GM15510 (cell line): ENCODE data around the gene THSD4.

Experiments used
- POLR2A ChIP-seq: IDR thresholded peaks from 3 replicates; pipeline ENCODE4 v1.6.1; 2011; ENCODE audit warnings: borderline replicate concordance; ENCODE audit not compliant: insufficient read length; ENCODE audit errors: extremely low read depth

The THSD4 gene

DNA sequence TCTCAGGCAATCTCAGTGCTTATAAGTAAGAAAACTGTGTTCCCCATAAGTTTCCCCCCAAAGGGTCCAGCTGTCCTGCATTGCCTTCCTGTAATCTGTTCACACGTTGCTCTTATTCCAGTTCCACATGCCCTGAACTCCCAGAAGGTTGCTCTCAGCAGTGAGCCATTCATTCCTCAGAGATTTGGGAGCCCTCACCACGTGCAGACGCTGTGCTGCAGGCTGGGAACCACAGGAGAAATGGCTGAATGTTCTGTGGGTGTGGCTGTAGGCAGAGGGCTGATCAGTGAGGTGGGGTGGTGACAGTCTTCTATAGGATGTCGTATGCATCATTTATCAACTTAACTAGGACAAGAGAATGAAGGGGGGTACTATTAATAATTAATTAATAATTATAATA, 3.3 kb upstream of the THSD4 start:
- no peak for TF ChIP-seq POLR2A

DNA sequence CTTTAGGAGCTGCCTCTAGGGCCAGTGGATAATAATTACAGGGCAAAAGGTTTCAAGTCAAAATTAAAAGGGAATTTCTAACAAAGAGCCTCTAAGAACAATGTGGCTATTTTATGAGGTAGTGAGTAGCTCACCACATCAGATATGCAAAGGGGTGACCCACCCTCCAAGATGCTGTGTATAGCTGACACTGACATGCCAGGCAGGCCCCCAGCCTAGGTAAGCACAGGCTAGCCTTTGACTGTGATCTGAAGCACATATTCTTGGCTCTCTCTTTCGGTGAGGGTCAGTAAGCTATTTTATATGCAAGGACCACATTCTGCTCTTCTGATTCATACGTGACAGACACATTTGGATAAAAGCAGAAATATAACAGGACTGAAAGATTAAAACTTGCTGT, 2.8 kb upstream of the THSD4 start:
- no peak for TF ChIP-seq POLR2A

DNA sequence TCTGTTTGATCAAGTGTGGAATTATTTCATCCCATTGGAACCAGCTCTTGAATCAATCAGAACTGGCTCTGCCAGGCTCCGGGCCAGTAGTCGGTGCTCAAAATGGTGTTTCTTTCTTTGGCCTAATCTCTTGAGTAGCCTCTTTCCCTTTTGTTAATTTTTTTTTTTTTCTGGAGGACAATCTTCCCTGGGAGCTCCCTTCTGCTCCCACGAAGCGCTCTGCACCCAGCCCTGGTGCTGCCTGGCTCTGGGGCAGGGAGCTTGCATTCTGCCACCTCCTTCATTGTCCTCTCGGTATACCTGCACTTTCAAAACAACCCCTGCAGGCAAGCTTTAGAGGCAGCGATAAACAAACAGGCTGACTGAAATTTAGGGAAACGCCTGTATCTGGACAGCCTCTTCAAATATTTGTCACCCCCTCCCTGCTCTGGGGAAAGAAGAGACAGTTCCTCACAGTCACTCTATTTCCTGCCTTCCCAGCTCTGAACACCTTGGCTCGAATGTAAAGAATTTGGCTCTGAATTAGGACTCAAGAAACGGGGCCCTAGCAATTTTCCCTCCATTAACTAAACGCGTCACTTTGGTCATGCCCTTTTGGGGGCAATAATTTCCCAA, 1.1 kb upstream of the THSD4 start:
- TF ChIP-seq POLR2A, result no peak

DNA sequence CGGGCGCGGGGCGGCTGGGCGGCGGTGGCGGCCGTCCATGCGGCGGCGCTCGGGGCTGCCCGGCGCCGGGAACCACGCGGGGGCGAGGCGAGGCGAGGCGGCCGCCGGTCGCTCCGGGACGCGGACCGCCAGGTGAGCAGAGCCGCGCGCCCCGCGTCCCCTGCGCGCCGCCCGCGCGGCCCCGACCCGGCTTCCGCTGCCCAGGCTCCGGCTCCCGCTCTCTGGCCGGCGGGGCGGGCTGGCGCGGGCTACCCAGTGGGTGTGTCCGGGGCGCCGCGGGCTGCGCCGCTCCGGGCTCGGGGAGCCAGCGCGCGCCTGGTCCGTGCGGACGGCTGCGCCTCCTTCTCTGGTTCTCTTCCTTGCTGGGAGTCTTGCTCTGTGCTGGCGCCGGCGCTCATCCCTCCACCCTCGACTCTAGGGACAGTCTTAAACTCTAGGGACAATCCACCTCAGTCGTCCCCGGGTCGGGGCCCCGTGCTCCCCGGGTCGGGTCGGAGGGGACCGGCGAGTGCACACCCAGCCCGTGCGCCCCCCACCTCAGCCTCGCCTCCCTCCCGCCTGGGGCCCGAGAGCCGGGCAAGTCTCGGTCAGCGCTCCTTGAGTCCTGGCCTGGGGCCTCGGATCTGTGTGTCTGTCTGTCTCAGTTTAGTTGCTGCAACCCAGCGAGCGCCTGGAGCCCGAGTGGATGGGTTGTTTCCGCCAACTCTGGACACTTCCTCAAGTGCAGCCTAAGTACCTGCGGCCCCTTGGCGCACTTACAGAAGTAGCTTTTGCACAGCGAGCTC, 488 bp downstream of the THSD4 start:
- no peak for TF ChIP-seq POLR2A

DNA sequence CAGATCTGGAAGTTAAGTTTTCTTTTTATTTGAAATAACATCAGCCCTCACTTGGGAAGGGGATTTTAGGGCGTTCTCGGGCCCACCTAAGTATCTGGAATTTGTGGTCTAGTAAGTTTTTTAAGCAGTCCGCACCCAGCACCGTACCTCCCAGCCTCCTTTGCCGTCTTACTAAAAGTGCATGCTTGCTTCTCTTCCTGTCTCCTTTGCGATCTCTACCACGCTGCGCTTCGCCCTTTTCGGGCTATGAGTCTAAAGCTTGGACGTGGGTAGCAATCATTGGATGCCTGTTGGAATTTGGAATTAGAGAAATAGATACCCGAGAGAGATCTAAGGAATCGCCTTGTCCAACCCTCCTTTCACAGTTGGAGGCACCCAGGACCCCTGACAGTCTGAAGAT, 1.1 kb downstream of the THSD4 start:
- no peak for TF ChIP-seq POLR2A

DNA sequence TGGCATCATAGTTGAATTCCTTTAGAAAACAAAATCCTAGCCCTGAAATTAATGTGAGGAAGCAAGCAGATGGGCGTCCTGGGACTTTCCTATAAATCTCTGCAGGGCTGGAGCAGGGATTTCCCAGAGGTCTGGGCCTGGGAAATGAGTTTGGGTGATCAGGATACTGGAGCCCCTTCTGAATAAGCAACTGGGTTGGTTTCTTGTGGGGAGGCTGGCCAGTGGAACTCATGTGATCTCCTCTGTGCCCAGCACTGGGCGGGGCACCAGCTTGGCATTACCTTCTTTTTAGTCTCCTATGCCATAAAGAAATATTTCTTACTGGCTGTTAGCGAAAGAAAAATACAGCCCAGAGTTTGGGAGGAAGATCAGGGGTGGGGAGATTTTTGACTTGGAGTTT, 1.7 kb downstream of the THSD4 start:
- TF ChIP-seq POLR2A, result no peak

DNA sequence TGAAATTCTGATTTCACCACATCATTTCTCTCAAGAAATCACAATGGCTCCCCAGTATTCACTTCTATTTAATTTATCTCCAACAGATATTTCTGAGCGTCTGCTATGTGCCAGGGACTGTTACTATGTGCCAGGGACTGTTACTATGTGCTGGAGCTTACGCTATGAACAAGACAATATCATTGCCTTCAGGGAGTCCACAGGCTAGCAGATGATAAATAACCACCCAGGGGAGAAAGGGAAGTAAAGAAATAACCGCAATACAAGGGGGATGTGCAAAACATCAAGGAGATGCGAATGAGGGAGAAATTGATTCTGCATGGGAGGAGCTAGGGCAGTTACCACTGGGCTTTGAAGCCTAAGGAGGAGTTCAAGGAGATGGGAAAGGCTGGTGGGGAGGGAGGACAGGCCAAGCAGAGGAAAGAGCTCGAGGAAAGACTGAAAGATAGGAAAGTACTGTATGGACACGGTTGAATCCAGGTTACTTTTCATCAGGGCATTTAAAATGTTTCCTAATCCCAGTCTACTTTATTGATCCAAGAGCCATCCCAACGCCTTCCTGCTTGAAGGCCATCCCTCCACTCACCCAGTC, 2.5 kb downstream of the THSD4 start:
- no peak for TF ChIP-seq POLR2A

DNA sequence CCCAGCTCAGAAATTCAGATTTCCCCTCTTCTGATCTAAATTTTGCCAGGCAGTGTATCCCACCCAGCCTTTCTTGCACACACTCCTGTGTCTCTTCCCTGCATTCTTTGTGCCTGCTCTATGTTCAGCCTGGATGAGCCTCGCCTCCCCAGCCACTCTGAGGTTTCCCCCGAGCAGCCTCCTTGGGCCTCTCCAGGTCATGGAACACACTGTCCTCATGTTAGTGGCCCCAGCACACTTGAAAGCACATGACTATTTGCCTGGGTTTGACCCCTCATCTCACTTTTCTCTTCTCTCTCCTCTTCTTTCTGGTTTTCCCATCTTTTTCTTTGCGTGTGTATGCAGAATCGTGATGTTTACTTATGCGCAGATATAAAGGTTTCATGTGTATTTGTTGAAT, 3.1 kb downstream of the THSD4 start:
- TF ChIP-seq POLR2A, result no peak

DNA sequence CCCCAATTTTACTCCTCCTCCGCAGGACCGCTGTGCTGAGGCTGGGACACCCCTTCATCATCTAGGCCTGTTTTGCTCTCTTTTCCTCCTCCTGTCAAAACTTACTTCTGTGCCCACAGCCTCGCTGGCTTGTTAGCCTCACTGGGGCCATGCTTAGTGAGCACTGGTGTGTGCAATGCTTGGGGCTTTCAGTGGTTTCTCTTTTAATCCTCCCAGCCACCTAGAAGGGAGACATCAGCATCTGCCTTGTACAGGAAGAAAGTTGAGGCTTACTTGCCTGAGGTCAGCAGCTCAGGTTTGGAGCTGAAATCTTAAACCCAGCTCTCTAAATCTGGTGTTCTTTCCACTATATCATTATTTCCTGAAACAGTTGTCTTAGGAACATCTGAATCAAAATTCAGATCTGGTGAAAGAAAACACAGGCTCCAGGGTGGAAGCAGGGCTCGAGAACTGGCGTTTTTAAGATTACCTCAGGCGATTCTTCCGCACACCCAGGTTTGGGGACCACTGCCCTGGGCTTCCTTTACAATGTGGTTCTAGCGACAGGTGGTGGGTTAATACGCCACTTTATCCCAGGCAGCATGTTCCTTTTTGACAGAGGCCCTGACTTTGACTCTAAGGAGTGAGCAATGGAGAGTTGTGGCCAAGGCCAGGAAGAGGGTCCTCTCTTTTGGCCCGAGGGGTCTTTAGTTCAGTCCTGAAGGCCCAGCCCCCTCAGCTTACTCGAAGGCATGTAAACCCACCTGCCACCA, 3.8 kb downstream of the THSD4 start:
- no peak for TF ChIP-seq POLR2A

DNA sequence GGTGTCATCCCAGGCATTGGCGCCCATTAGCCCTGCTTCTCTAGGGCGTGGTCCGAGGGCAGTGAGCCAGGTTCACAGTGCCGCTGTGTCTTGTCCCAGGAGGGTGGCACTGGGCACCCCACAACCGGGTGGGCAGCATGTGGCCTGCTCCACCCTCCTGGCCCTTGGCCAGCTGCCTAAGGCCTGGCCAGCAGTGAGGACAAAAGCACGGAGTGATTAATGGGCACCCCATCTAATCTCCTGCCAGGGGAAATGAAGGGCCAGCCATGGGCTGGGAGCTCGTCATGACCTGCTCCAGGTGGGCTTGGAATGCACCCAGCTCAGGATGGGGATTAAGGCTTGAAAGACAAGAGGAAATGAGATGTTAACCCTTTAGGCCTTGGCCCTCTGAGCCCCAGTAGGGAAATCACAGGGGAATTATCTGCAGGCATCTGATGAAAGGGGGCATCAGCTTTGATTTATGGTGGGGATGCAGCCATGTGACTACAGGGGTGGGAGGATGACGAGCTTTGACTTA, 5.2 kb downstream of the THSD4 start:
- TF ChIP-seq POLR2A, result no peak

DNA sequence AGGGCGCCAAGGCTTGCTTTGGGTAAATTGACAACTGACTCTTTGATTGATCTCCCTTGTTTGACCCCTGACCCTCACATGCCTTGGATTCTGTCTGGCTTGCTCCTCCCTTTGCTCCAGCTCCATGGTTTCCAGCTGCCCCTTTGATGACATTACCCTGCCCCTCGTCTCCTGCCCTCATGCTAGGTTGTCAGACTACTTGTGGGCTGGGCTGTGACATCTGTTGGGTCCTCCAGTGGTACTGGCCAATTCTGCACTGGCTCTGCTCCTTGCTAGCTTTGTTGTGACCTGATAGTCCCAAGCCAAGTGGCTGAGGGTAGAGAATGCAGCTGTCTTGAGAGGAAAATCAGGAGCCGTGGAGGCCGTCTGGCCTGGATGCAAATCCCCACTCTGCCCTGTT, 6.2 kb downstream of the THSD4 start:
- TF ChIP-seq POLR2A, result no peak

DNA sequence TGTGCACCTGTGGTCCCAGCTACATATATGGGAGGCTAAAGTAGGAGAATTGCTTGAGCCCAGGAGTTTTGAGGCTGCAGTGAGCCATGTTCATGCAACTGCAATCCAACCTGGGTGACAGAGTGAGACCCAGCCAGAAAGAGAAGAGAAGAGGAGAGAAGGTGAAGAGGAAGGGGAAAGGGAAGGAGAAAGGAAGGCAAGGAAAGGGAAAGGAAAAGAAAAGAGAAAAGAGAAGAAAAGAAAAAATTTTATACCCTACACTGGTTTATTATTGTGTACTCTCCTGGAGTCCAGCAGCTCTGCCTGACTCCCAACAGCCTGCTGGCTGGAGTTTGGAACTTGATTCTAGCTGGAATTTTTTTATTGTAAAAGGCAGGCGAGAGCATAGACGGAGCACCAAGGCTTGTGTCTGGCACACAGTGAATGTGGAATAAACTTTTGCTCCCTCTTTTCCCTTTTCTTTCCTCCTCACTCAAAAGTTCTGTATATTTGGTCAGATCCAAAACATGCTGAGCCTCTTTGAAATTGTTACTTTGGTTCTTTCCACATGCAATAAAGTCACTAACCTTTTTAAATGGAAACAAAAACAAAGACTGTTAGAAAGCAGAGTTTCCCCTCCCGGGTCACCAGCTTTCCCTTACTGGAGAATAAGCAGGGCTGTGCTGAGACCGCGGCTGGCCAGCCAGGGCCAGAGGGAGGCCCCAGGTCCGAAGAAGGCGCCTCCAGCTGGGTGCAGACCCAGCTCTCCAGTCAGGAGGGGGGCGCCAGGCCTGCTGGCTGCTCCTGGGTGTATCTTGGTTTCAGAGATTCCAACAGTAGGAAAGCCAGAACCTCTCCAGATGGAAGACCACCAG, 9.9 kb downstream of the THSD4 start:
- no peak for TF ChIP-seq POLR2A

DNA sequence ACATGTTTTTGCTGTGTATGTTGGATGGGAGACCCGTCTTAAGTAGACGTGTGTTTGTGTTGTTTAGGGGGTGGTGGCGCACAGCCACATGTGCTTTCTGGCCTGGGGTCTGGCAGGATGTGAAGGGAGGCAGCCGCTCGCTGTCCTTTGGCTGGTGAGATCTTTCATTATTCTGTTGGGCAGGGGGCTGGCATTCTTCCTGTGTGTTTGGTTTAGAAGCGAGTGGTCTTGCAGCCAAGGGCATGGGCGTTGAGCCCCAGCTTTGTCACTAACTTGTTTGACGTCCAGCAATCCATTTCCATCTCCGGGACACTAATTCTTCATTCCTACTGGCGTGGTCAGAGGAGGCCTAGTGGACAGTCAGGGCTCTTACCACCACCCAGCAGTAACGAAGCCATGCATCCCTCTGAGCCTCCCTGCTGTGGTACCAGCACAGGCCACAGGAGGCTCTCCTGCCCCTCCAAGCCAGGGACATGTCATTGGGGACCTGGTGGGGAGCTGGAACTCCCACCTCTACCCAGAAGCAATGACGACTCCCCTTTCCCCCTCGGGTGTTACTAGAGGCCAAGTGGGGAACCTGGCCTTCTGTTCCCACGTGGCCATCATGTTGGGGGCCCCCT, 10.7 kb downstream of the THSD4 start:
- TF ChIP-seq POLR2A, result no peak

DNA sequence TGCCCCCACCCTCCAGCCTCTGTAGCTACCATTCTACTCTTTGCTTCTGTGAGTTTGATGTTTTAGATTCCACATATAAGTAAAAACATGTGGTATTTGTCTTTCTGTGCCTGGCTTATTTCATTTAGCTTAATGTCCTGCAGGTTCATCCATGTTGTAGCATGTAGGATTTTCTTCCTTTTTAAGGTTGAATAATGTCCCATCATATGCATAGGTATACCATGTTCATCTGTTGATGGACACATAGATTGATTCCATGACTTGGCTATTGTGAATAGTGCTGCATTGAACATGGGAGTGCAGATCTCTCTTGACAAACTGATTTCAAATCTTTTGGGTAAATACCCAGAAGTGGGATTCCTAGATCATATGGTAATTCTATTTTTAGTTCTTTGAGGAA, 11.8 kb downstream of the THSD4 start:
- TF ChIP-seq POLR2A, result no peak
